Fibroblast of skin of abdomen (primary cell): ENCODE results near the gene KRTAP1-1.
"Not testable (repeated sequence)": the region's sequence is repeated elsewhere in the genome, so short reads cannot be mapped to it uniquely, and the experiment has no call there.

Experiments used
- DNase-seq: peaks from one replicate; pipeline ENCODE4 v3.0.0-alpha.2; 2013

KRTAP1-1 gene

GRCh38 chr17:41010441-41010840 is 30.8 kb downstream of the KRTAP1-1 start:
- DNase-seq = no peak

- DNase-seq = no peak
Measured at GRCh38 chr17:41009936-41010335, 31.3 kb downstream of the KRTAP1-1 start.

DNA sequence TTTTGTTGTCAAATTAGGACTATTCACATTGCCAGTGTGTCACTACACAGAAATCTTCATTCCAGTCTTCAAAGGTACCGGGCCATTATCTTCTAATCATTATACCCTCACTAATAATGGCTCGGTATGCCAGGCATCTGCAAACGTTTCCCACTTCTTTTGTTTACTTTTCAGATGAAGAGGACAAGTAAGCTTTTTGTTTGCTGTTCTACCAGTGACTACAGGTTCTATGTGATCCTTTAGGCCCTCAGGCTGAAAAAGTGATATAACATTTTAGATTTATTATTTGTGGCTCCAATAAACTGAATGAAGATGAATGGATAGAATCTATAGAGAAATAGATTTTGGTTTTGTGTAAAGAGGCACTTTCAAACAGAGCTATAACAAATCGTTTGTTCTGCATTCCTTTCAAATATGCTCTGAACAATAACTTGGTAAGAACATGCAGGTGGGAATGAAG is 31.9 kb downstream of the KRTAP1-1 start:
- no peak for DNase-seq

GRCh38 chr17:41008811-41009210 is 32.4 kb downstream of the KRTAP1-1 start, which contains the start of gene KRTAP3-1:
KRTAP3-1 (minus strand) TSS chr17:41009128; CDS start chr17:41009074, 54 bp downstream.
- DNase-seq = no peak

DNA sequence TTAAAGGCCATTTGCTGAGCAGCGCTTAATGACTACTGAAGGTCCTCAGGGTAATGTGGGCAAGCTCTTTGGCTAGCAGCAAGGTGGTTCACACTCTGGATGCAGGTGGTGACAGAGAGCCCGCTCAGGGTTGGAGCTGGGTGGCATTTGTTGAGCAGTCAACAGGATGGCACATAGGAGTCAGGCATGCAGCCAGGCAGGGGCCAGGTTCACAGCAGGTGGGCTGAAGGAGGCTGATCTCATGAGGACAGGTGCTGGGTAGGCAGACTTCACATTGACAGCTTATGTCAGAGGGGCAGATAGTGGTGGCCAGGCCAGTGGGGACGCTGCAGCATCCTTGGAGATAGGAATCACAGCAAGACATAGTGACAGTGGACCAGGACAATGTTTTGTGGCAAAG is 36.9 kb downstream of the KRTAP1-1 start:
- DNase-seq = no peak

GRCh38 chr17:41003926-41004325 is 37.3 kb downstream of the KRTAP1-1 start:
- no peak for DNase-seq

- DNase-seq = peak; percentile 24
Measured at GRCh38 chr17:41002814-41003213, 38.4 kb downstream of the KRTAP1-1 start.

DNA sequence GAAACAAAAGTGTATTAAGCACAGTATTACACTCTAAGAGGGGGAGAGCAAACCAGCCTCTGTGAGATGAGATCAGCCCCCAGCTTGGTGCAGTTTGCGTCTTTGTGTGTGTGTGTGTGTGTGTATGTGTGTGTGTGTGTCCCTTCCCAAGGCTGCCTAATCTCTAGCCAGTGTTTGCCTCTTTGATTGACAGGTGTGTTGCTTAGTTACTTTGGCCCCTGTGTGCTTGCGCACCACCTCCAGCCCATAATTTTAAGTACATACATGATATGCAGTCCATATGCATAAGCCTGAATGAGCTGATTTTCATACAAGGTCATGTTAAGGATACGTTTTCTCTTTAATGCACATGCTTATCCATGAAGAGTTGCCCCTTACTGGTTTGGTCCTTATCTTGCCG is 39.5 kb downstream of the KRTAP1-1 start:
- no peak for DNase-seq

- DNase-seq = not testable (repeated sequence)
Measured at GRCh38 chr17:40999563-40999962, 41.7 kb downstream of the KRTAP1-1 start, which contains the start of gene KRTAP3-2. KRTAP3-2 (minus strand) TSS chr17:40999906; CDS start chr17:40999853, 53 bp downstream.

GRCh38 chr17:40997361-40997760 is 43.9 kb downstream of the KRTAP1-1 start:
- DNase-seq = no peak

DNA sequence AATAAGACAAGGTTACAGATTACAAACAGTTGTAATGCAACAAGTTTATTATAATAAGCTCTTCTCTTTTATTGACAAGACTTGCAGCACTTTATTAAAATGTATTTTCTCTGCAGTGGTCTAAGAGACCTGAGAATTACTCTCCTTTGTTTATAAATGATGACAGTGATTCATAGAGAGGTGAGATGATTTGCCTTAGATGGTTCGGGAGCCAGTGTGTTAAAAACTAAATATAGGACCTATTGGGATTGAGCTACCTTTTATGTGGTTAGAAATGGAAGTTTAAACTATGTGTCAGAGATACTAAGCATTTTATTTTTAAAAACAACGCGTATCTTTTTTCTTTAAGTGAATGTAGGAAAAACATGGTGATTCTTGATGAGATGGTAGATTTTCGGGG is 44.4 kb downstream of the KRTAP1-1 start:
- DNase-seq = no peak

GRCh38 chr17:40995116-40995515 is 46.1 kb downstream of the KRTAP1-1 start:
- DNase-seq = no peak

DNA sequence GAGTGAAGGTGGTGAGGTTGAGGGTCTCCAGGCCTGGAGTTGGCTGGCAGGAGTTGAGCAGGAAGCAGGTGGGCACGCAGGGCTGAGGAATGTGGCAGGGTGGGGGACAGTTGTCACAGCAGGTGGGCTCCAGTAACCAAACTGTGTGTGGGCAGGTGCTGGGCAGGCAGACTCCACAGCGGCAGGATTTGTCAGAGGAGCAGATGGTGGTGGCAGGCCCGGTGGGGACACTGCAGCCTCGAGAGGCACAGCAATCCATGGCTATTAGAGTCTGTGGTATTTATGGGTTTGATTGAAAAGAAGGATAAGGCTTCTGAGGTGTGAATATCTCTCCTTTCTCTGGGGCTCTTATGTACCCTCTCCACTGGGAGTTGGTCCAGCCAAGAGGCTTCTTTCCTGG is 47.4 kb downstream of the KRTAP1-1 start, which contains the start of gene KRTAP3-3:
KRTAP3-3 (minus strand) TSS at position 326 of the 400 bp plus-strand sequence; CDS start at position 259, 67 bp downstream.
- no peak for DNase-seq

GRCh38 chr17:40993084-40993483 is 48.2 kb downstream of the KRTAP1-1 start:
- no peak for DNase-seq

GRCh38 chr17:40992666-40993065 is 48.6 kb downstream of the KRTAP1-1 start:
- no peak for DNase-seq
